GM12878 (cell line): ENCODE measurements around the gene ANO6. TPM values are rescaled to one million over a fixed set of nuclear protein-coding genes. Genes with fewer than 3 reads are reported as not detected.

ENCODE experiments used
- ATAC-seq: fragments of 200-7000 bp; cut with Tn5 transposase; 3 replicates; pipeline ENCODE4 v1.9.1; 2020; ENCODE audit warnings: mild to moderate bottlenecking, moderate library complexity
- BruUV-seq: library from RNA; stranded (reverse); fragments of 400-500 nt; replicated peaks from 2 replicates; lab custom pipeline; 2021; lab: Mats Ljungman, UMichigan
- CTCF ChIA-PET: fragments of 300-600 bp; sonication (Branson Sonifier 250); formaldehyde crosslinking; extraction: SDS; loops from one replicate; lab custom pipeline; 2021; ENCODE audit warnings: inconsistent platforms; lab: Yijun Ruan, JAX
- POLR2A ChIA-PET: fragments of 350-600 bp; formaldehyde crosslinking; extraction: SDS; loops from one replicate; lab custom pipeline; 2021; ENCODE audit warnings: inconsistent platforms; lab: Charles Lee
- RAD21 ChIA-PET: fragments of 300-600 bp; sonication (Branson Sonifier 250); formaldehyde crosslinking; loops from one replicate; lab custom pipeline; 2023; ENCODE audit warnings: antibody characterized with exemption; ENCODE audit not compliant: unreplicated experiment; lab: Charles Lee
- SMC1A ChIA-PET: fragments of 300-600 bp; sonication (Branson Sonifier 250); formaldehyde crosslinking; loops from one replicate; lab custom pipeline; 2023; ENCODE audit not compliant: unreplicated experiment, uncharacterized antibody; lab: Charles Lee
- DNase-seq: peaks from one replicate; pipeline ENCODE4 v3.0.0-alpha.2; 2011; ENCODE audit warnings: low read depth, low spot score
- FAIRE-seq: peaks from 3 replicates; lab custom pipeline; 2011; peaks lifted over from hg19 to GRCh38; lab: Jason Lieb, UNC
- H2AFZ ChIP-seq: 2 replicates; pipeline ENCODE4 v1.6.0; 2011; ENCODE audit warnings: low read depth, low read length, control low read depth; ENCODE audit not compliant: control insufficient read depth
- H3K27ac ChIP-seq: 2 replicates; pipeline ENCODE4 v1.5.1; 2011; ENCODE audit warnings: control low read depth; ENCODE audit not compliant: control insufficient read depth, insufficient read depth
- H3K27me3 ChIP-seq, 2 experiments: replicated peaks in 1 of 2; 2 replicates each; pipeline versions ENCODE4 v1.6.0 to v1.6.1; 2011; ENCODE audit warnings: low read length in 1 of 2; ENCODE audit not compliant: control insufficient read depth in 2 of 2, insufficient read depth in 2 of 2
- H3K36me3 ChIP-seq, 2 experiments: 2 replicates each; pipeline ENCODE4 v1.5.1; 2011; ENCODE audit warnings: low read length in 1 of 2; ENCODE audit not compliant: control insufficient read depth in 2 of 2, insufficient read depth in 2 of 2
- H3K4me1 ChIP-seq: 2 replicates; pipeline ENCODE4 v1.6.1; 2011; ENCODE audit warnings: mild to moderate bottlenecking, low read length, moderate library complexity, mixed read lengths; ENCODE audit not compliant: control insufficient read depth, insufficient read depth
- H3K4me2 ChIP-seq: 2 replicates; pipeline ENCODE4 v1.6.0; 2011; ENCODE audit warnings: control low read depth; ENCODE audit not compliant: control insufficient read depth, insufficient read depth
- H3K4me3 ChIP-seq: fragments of 200-600 bp; sonication (generic); 2 replicates; pipeline ENCODE4 v1.5.1; 2016
- H3K79me2 ChIP-seq: 2 replicates; pipeline ENCODE4 v1.6.0; 2011; ENCODE audit warnings: low read length; ENCODE audit not compliant: control insufficient read depth, insufficient read depth
- H3K9ac ChIP-seq: 2 replicates; pipeline ENCODE4 v1.8.0; 2011; ENCODE audit warnings: low read length, control low read depth, mixed read lengths; ENCODE audit not compliant: control insufficient read depth, insufficient read depth
- H3K9me3 ChIP-seq: replicated peaks from 3 replicates; pipeline ENCODE4 v1.5.1; 2011; ENCODE audit warnings: mild to moderate bottlenecking, low read length; ENCODE audit not compliant: control insufficient read depth, insufficient read depth
- H4K20me1 ChIP-seq: 2 replicates; pipeline ENCODE4 v1.6.0; 2011; ENCODE audit not compliant: control insufficient read depth, insufficient read depth
- ATF7 ChIP-seq: fragments of 450-650 bp; IDR thresholded peaks from 2 replicates; pipeline ENCODE4 v1.6.1; 2016; ENCODE audit warnings: low read depth, mild to moderate bottlenecking
- BACH1 ChIP-seq: fragments of 450-650 bp; IDR thresholded peaks from 2 replicates; pipeline ENCODE4 v1.6.1; 2017; ENCODE audit warnings: mild to moderate bottlenecking, borderline replicate concordance
- CREB1 ChIP-seq: IDR thresholded peaks from 2 replicates; pipeline ENCODE4 v1.6.1; 2012; ENCODE audit warnings: low read depth, mild to moderate bottlenecking, inconsistent platforms
- EZH2 ChIP-seq: IDR thresholded peaks from 2 replicates; pipeline ENCODE4 v1.6.1; 2012; ENCODE audit warnings: low read depth, mild to moderate bottlenecking, control low read depth, inconsistent platforms, low read length, borderline replicate concordance; ENCODE audit not compliant: control insufficient read depth
- HCFC1 ChIP-seq: fragments of 150-350 bp; IDR thresholded peaks from 2 replicates; pipeline ENCODE4 v1.6.1; 2014; ENCODE audit warnings: low read length
- NFIC ChIP-seq: IDR thresholded peaks from 2 replicates; pipeline ENCODE4 v1.6.1; 2012; ENCODE audit warnings: low read depth, mild to moderate bottlenecking, inconsistent platforms, low read length, moderate library complexity
- PBX3 ChIP-seq: IDR thresholded peaks from 2 replicates; pipeline ENCODE4 v1.6.1; 2011; ENCODE audit warnings: mild to moderate bottlenecking, low read depth, low read length, moderate library complexity; ENCODE audit not compliant: insufficient replicate concordance
- PML ChIP-seq: IDR thresholded peaks from 2 replicates; pipeline ENCODE4 v1.6.1; 2012; ENCODE audit warnings: low read length, inconsistent platforms
- SIX5 ChIP-seq: IDR thresholded peaks from 2 replicates; pipeline ENCODE4 v1.6.1; 2011; ENCODE audit warnings: mild to moderate bottlenecking, low read depth, low read length, moderate library complexity; ENCODE audit not compliant: severe bottlenecking
- SMC3 ChIP-seq: IDR thresholded peaks from 2 replicates; pipeline ENCODE4 v1.6.1; 2011; ENCODE audit warnings: low read length, improper control_type of control experiment, borderline replicate concordance
- SUZ12 ChIP-seq: fragments of 200-600 bp; sonication (generic); IDR thresholded peaks from one replicate; pipeline ENCODE4 v1.6.1; 2018; ENCODE audit warnings: antibody characterized with exemption, mild to moderate bottlenecking; ENCODE audit not compliant: unreplicated experiment
- TARDBP ChIP-seq: IDR thresholded peaks from 2 replicates; pipeline ENCODE4 v1.6.1; 2016; ENCODE audit warnings: borderline replicate concordance
- YBX1 ChIP-seq: fragments of 450-650 bp; IDR thresholded peaks from 2 replicates; pipeline ENCODE4 v1.6.1; 2016; ENCODE audit warnings: antibody characterized with exemption
- ZNF384 ChIP-seq: IDR thresholded peaks from 2 replicates; pipeline ENCODE4 v1.6.1; 2012; ENCODE audit warnings: low read depth, mild to moderate bottlenecking, low read length, improper control_type of control experiment, borderline replicate concordance
- ZNF592 ChIP-seq: fragments of 450-650 bp; IDR thresholded peaks from 2 replicates; pipeline ENCODE4 v1.6.1; 2017; ENCODE audit warnings: mild to moderate bottlenecking, moderate library complexity
- WGBS: methylation state at CpG from one replicate; pipeline ENCODE4 v1.1.6; 2016; ENCODE audit warnings: low lambda C conversion rate; ENCODE audit not compliant: insufficient replicate concordance, insufficient coverage; ENCODE audit errors: missing lambda C conversion rate; 5-methylcytosine and 5-hydroxymethylcytosine counted together
- in situ Hi-C: fragments of 300-500 bp; cut with MboI; formaldehyde crosslinking; loops from 9 replicates; pipeline ENCODE4 v1.14.3; 2018; ENCODE audit warnings: mixed read lengths
- intact Hi-C: fragments of 100-400 bp; cut with micrococcal nuclease; formaldehyde crosslinking; loops from one replicate; pipeline ENCODE4 v1.14.2; 2022; ENCODE audit not compliant: unreplicated experiment
- polyA plus RNA-seq, 11 experiments: library from polyadenylated mRNA; depleted of rRNA in 4 of 11; unstranded in 6 of 11; stranded (reverse) in 5 of 11; fragments of >200 nt; fragmentation: Nextera tagmentation in 4 of 11; fragmentation: Illumina TruSeq in 1 of 11; extraction: Ambion mirVana in 4 of 11; extraction: Trizol in 1 of 11; gene quantifications; 1 replicate in 1 of 11; 2 replicates in 10 of 11; pipeline versions ENCODE4 v1.2.1 to v1.2.3, GENCODE V29; 2011 to 2016; ENCODE audit warnings: inconsistent platforms in 2 of 11, missing spikeins in 2 of 11, low read depth in 1 of 11
- total RNA-seq, 4 experiments: library from RNA; depleted of rRNA in 3 of 4; stranded (reverse); fragments of >200 nt in 3 of 4; fragmentation: Illumina TruSeq in 1 of 4; extraction: Trizol in 1 of 4; gene quantifications; 2 replicates each; pipeline versions ENCODE4 v1.2.1 to v1.2.3, GENCODE V29; 2013 to 2021

Gene ANO6
- total and polyA plus RNA-seq, 10 of the 15 experiments (the other 5 are each of a cell fraction or from before 2014, with no cell fraction given), result 4.6 to 30.3 (median 26.0) TPM

GRCh38 chr12:45298047-45298446, 82.2 kb downstream of the ANO6 start:
- POLR2A ChIA-PET, result no interaction called here
- Histone ChIP-seq H3K27ac (no peak overlapping the region), H3K9ac (no peak overlapping the region), H3K4me1 (no peaks in the 10 kb centered on the region), H3K9me3 (no peaks in the 10 kb centered on the region), H3K79me2 (no peaks in the 10 kb centered on the region), H3K27me3 (no peaks in the 10 kb centered on the region), H3K4me2 (no peak overlapping the region), H4K20me1 (no peaks in the 10 kb centered on the region), H3K4me3 (no peak overlapping the region), H3K36me3 (no peaks in the 10 kb centered on the region; a peak in 1 of 4 replicates), H2AFZ (no peak overlapping the region)
- in situ Hi-C loops, result no loop called here
- RAD21 ChIA-PET, result interaction anchor here (1.1 kb wide), 1 partner anchor 128 kb away, joined by 3 read pairs; no protein-coding TSS in a partner anchor
- WGBS, result 96% methylated on average over 4 of the region's 4 CpGs
- intact Hi-C loops, result no loop called here
- SMC1A ChIA-PET, result no interaction called here
- no peak for TF ChIP-seq ZNF592
- TF ChIP-seq CREB1, result no peak
- no peak for TF ChIP-seq ATF7
- no peak for TF ChIP-seq EZH2
- no peak for TF ChIP-seq BACH1
- TF ChIP-seq PBX3, result no peak
- no peak for TF ChIP-seq ZNF384
- TF ChIP-seq SUZ12, result no peak
- no peak for TF ChIP-seq HCFC1
- no peak for TF ChIP-seq SMC3
- no peak for TF ChIP-seq PML
- TF ChIP-seq SIX5, result no peak
- TF ChIP-seq TARDBP, result no peak
- no peak for TF ChIP-seq NFIC
- TF ChIP-seq YBX1, result no peak
- CTCF ChIA-PET, result no interaction called here
- DNase-seq, result no peak
- no peak for ATAC-seq
- FAIRE-seq, result no peak
- no TSS peak for BruUV-seq
